H1 (cell line): ENCODE data around the gene NWD2. TPM values are rescaled to one million over a fixed set of nuclear protein-coding genes. Genes with fewer than 3 reads are reported as not detected.

Experiments used
- CTCF ChIA-PET: fragments of 300-600 bp; sonication (Branson Sonifier 250); formaldehyde crosslinking; loops from one replicate; lab custom pipeline; 2021; ENCODE audit not compliant: partially characterized antibody; lab: Charles Lee
- POLR2A ChIA-PET: fragments of 300-600 bp; sonication (Branson Sonifier 250); formaldehyde crosslinking; loops from one replicate; lab custom pipeline; 2021; ENCODE audit warnings: inconsistent platforms; ENCODE audit not compliant: partially characterized antibody; lab: Charles Lee
- DNase-seq, 2 experiments: peaks; one replicate each; pipeline versions ENCODE4 v3.0.0 to v3.0.0-alpha.2; 2010 to 2022; ENCODE audit warnings: low spot score in 2 of 2, low read depth in 1 of 2, mixed read lengths in 1 of 2
- FAIRE-seq: peaks from 2 replicates; lab custom pipeline; 2011; peaks lifted over from hg19 to GRCh38; lab: Jason Lieb, UNC
- H2AFZ ChIP-seq: 2 replicates; pipeline ENCODE4 v1.8.1; 2012; ENCODE audit warnings: low read length, inconsistent platforms
- H2AK5ac ChIP-seq: 2 replicates; pipeline ENCODE4 v1.6.1; 2013; ENCODE audit warnings: low read depth, low read length
- H2BK120ac ChIP-seq: replicated peaks from 2 replicates; pipeline ENCODE3; 2013; ENCODE audit warnings: low read depth, low read length, inconsistent platforms
- H2BK12ac ChIP-seq: 2 replicates; pipeline ENCODE4 v1.6.1; 2013; ENCODE audit warnings: low read depth, low read length
- H2BK15ac ChIP-seq: 2 replicates; pipeline ENCODE4 v1.6.1; 2013; ENCODE audit warnings: low read length
- H2BK20ac ChIP-seq: 2 replicates; pipeline ENCODE4 v1.6.1; 2013; ENCODE audit warnings: low read length
- H2BK5ac ChIP-seq: 2 replicates; pipeline ENCODE4 v1.6.1; 2013; ENCODE audit warnings: low read depth, low read length
- H3K14ac ChIP-seq: 2 replicates; pipeline ENCODE4 v1.6.1; 2013; ENCODE audit warnings: inconsistent platforms; ENCODE audit not compliant: insufficient read length
- H3K18ac ChIP-seq: 2 replicates; pipeline ENCODE4 v1.6.1; 2013; ENCODE audit warnings: low read length; ENCODE audit errors: extremely low read depth
- H3K23ac ChIP-seq: 2 replicates; pipeline ENCODE4 v1.6.1; 2013; ENCODE audit warnings: inconsistent platforms; ENCODE audit not compliant: insufficient read length
- H3K23me2 ChIP-seq: 2 replicates; pipeline ENCODE4 v1.6.1; 2013; ENCODE audit warnings: low read depth, low read length
- H3K27ac ChIP-seq: 2 replicates; pipeline ENCODE4 v1.6.1; 2011; ENCODE audit warnings: low read depth, low read length, inconsistent platforms
- H3K27me3 ChIP-seq, 4 experiments: replicated peaks in 1 of 4; 1 replicate in 1 of 4; 2 replicates in 3 of 4; pipeline versions ENCODE4 v1.6.1 to v1.8.1; 2011 to 2013; ENCODE audit warnings: low read length in 3 of 4, mild to moderate bottlenecking in 3 of 4, inconsistent platforms in 2 of 4, mixed read lengths in 2 of 4, moderate library complexity in 1 of 4; ENCODE audit not compliant: control insufficient read depth in 3 of 4, insufficient read depth in 3 of 4; ENCODE audit errors: extremely low read depth in 1 of 4
- H3K36me3 ChIP-seq, 4 experiments: 2 replicates each; pipeline versions ENCODE4 v1.6.1 to v1.8.1; 2011 to 2013; ENCODE audit warnings: mild to moderate bottlenecking in 4 of 4, low read length in 3 of 4, moderate library complexity in 2 of 4, control low read depth in 1 of 4, inconsistent platforms in 1 of 4; ENCODE audit not compliant: insufficient read depth in 4 of 4, control insufficient read depth in 2 of 4
- H3K4ac ChIP-seq: replicated peaks from 2 replicates; pipeline ENCODE3; 2013; ENCODE audit warnings: low read length, low read depth, mixed read lengths, inconsistent platforms; ENCODE audit not compliant: insufficient read length
- H3K4me1 ChIP-seq, 4 experiments: replicated peaks in 1 of 4; 1 replicate in 1 of 4; 2 replicates in 3 of 4; pipeline versions ENCODE4 v1.6.1 to v1.8.1; 2011 to 2013; ENCODE audit warnings: low read length in 3 of 4, inconsistent platforms in 2 of 4, mixed read lengths in 1 of 4; ENCODE audit not compliant: insufficient read depth in 4 of 4, control insufficient read depth in 3 of 4
- H3K4me2 ChIP-seq, 2 experiments: 2 replicates each; pipeline versions ENCODE4 v1.6.1 to v1.8.1; 2011 to 2013; ENCODE audit warnings: low read depth in 2 of 2, low read length in 2 of 2, control low read depth in 1 of 2, inconsistent platforms in 1 of 2, mild to moderate bottlenecking in 1 of 2; ENCODE audit not compliant: insufficient read depth in 1 of 2
- H3K4me3 ChIP-seq, 4 experiments: fragments of 200-600, 300-600 bp in 1 of 4; sonication (generic), shearing (Covaris generic), sonication (Bioruptor Twin) in 1 of 4; 2 replicates each; pipeline versions ENCODE4 v1.5.1 to v1.8.1; 2011 to 2016; ENCODE audit warnings: low read length in 4 of 4, low read depth in 3 of 4, control low read depth in 2 of 4, inconsistent platforms in 2 of 4, mild to moderate bottlenecking in 2 of 4, mixed read lengths in 1 of 4, moderate library complexity in 1 of 4; ENCODE audit not compliant: insufficient read depth in 2 of 4; ENCODE audit errors: extremely low read depth in 1 of 4
- H3K56ac ChIP-seq: replicated peaks from 2 replicates; pipeline ENCODE3; 2013; ENCODE audit warnings: low read depth, mild to moderate bottlenecking, mixed read lengths, low read length, inconsistent platforms; ENCODE audit not compliant: insufficient read length
- H3K79me1 ChIP-seq: 2 replicates; pipeline ENCODE4 v1.6.1; 2013; ENCODE audit warnings: low read depth, low read length, control low read depth
- H3K79me2 ChIP-seq, 2 experiments: 2 replicates each; pipeline versions ENCODE4 v1.6.1 to v1.8.1; 2012 to 2013; ENCODE audit warnings: low read length in 2 of 2, mild to moderate bottlenecking in 2 of 2, inconsistent platforms in 1 of 2; ENCODE audit not compliant: insufficient read depth in 2 of 2, control insufficient read depth in 1 of 2
- H3K9ac ChIP-seq, 4 experiments: replicated peaks in 1 of 4; 1 replicate in 1 of 4; 2 replicates in 3 of 4; pipeline versions ENCODE4 v1.6.1 to v1.8.1; 2011 to 2013; ENCODE audit warnings: low read depth in 3 of 4, low read length in 3 of 4, control low read depth in 2 of 4, mild to moderate bottlenecking in 2 of 4, moderate library complexity in 2 of 4, inconsistent platforms in 1 of 4; ENCODE audit errors: extremely low read depth in 1 of 4
- H3K9me3 ChIP-seq, 2 experiments: 2 replicates each; pipeline versions ENCODE4 v1.6.1 to v1.8.1; 2012 to 2013; ENCODE audit warnings: mild to moderate bottlenecking in 2 of 2, moderate library complexity in 2 of 2, control low read depth in 1 of 2, inconsistent platforms in 1 of 2, low read depth in 1 of 2, low read length in 1 of 2, mixed read lengths in 1 of 2; ENCODE audit not compliant: insufficient read depth in 2 of 2
- H4K20me1 ChIP-seq, 2 experiments: replicated peaks in 1 of 2; 2 replicates each; pipeline versions ENCODE3 to v1.8.1; 2011 to 2013; ENCODE audit warnings: inconsistent platforms in 2 of 2, low read length in 2 of 2, mild to moderate bottlenecking in 1 of 2; ENCODE audit not compliant: insufficient read depth in 2 of 2, control insufficient read depth in 1 of 2
- H4K5ac ChIP-seq: 2 replicates; pipeline ENCODE4 v1.6.1; 2013; ENCODE audit warnings: low read length, low read depth, mixed read lengths, inconsistent platforms; ENCODE audit not compliant: insufficient read length
- H4K8ac ChIP-seq: 2 replicates; pipeline ENCODE4 v1.8.0; 2013; ENCODE audit warnings: mild to moderate bottlenecking, moderate library complexity, low read length, inconsistent platforms; ENCODE audit not compliant: insufficient read depth; ENCODE audit errors: extremely low read depth
- H4K91ac ChIP-seq: replicated peaks from 2 replicates; pipeline ENCODE3; 2013; ENCODE audit warnings: low read length, mixed read lengths, inconsistent platforms; ENCODE audit not compliant: insufficient read length
- HDAC6 ChIP-seq: IDR thresholded peaks from one replicate; pipeline ENCODE4 v1.7.1; 2012; ENCODE audit warnings: low read depth, mild to moderate bottlenecking, inconsistent platforms, low read length, moderate library complexity
- WGBS, 2 experiments: shearing (Covaris generic) in 1 of 2; methylation state at CpG; one replicate each; pipeline versions ENCODE4 v1.1.6 to v1.1.7; 2013 to 2015; ENCODE audit warnings: low lambda C conversion rate in 2 of 2, mixed read lengths in 2 of 2, inconsistent platforms in 1 of 2, low coverage in 1 of 2, missing lambda C conversion rate in 1 of 2; ENCODE audit not compliant: insufficient replicate concordance in 2 of 2, insufficient coverage in 1 of 2, insufficient read length in 1 of 2; ENCODE audit errors: extremely low coverage in 1 of 2, missing lambda C conversion rate in 1 of 2; 5-methylcytosine and 5-hydroxymethylcytosine counted together
- polyA plus RNA-seq, 7 experiments: library from polyadenylated mRNA; depleted of rRNA in 3 of 7; stranded (reverse) in 5 of 7; unstranded in 2 of 7; fragments of >200 nt in 5 of 7; fragments of 200-250 nt in 2 of 7; gene quantifications; 1 replicate in 5 of 7; 2 replicates in 1 of 7; 4 replicates in 1 of 7; pipeline versions ENCODE4 v1.2.1 to v1.2.3, GENCODE V29; 2011 to 2013; ENCODE audit warnings: missing spikeins in 2 of 7, mixed read lengths in 2 of 7
- total RNA-seq: library from RNA; stranded (reverse); fragmentation: NEBNext Ultra II Directional; extraction: Animal tissue kit (Norgen Biotek cat#: 25700); gene quantifications from 2 replicates; pipeline ENCODE4 v1.2.1, GENCODE V29; 2021

Gene NWD2
- total and polyA plus RNA-seq, 2 of the 8 experiments (the other 6 are each of a cell fraction or from before 2014, with no cell fraction given), result under 0.01 TPM; not detected in 1

- Histone ChIP-seq H3K79me2 (no peaks in the 10 kb centered on the region), H3K79me1 (no peaks in the 10 kb centered on the region), H2BK12ac (no peak overlapping the region), H3K4me3 (no peak overlapping the region), H3K23ac (no peak overlapping the region), H3K4me2 (no peak overlapping the region), H3K9me3 (no peaks in the 10 kb centered on the region), H4K91ac (no peak overlapping the region), H4K20me1 (no peaks in the 10 kb centered on the region), H3K56ac (no peak overlapping the region), H3K23me2 (no peaks in the 10 kb centered on the region), H2BK15ac (no peak overlapping the region), H3K14ac (no peak overlapping the region), H3K4ac (no peak overlapping the region), H2AFZ (no peak overlapping the region), H3K4me1 (no peaks in the 10 kb centered on the region), H4K8ac (no peak overlapping the region), H3K27me3 (no peaks in the 10 kb centered on the region), H3K9ac (peak overlapping the region in 1 of 4 experiments; percentile 8; a peak in 1 of 7 replicates), H4K5ac (no peak overlapping the region), H2BK120ac (no peak overlapping the region), H2AK5ac (no peak overlapping the region), H3K36me3 (no peaks in the 10 kb centered on the region), H2BK5ac (no peak overlapping the region), H3K27ac (no peak overlapping the region), H3K18ac (no peak overlapping the region), H2BK20ac (no peak overlapping the region)
- CTCF ChIA-PET, result interaction anchor here (0.7 to 1.8 kb wide), 16 partner anchors 9 to 365 kb away, joined by 3 to 12 read pairs (median 6); no protein-coding TSS in a partner anchor
- DNase-seq (no peak), FAIRE-seq (no peak)
- POLR2A ChIA-PET, result interaction anchor here (0.6 kb wide), 1 partner anchor 287 kb away, joined by 3 read pairs; no protein-coding TSS in a partner anchor
- 79% methylated on average over 3 of the region's 3 CpGs; no CpG with 5 or more reads in 1 of the 2 experiments for WGBS, 2 experiments
- TF ChIP-seq HDAC6, result no peak
Observed at GRCh38 chr4:37434469-37434868, 189.9 kb downstream of the NWD2 start.
